ENCODE measurements around the gene SLC34A1.

DNA sequence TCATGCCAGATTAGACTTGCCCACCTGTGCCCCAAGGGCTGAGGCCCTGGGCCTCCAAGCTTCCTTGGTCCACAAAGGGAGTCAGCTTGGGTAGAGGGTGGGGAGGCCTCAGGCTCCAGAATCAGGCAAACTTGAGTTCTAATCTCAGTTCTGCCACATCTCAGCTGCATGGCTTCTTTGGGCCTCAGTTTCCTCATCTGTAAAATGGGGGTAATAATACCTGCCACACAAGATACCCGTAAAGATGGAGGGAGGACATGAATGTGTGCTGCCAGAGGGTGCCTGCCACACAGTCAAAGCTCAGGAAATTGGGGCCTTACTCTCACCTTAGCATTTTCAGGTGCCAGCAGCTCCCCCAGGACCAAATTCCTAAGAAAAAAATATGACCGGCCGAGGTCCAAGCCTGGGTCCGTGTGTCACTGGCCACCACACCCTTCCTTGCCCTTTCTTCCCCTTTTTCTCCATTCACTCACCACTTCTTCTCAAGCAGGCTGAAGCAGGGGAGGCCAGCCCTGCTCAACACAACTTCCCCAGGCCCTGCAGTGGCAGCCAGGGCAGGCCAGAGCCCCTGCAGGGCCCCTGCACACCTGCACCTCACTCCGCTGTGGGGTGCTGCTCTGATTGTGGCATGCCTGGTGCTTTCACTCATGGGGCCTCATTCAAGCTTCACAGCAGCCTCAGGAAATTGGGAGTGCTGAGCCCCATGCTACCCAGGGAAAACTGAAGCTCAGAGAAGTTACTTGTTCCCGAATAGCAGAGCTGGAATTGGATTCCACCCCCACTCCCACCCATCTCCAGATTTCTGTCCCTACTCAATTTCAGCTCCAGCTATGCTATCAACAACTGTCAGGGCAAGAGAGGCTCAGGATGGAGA, 22.6 kb upstream of the SLC34A1 start:
- TF ChIP-seq EP300 (IDR thresholded peaks at IDR 0.05) (no peak), POLR2A (IDR thresholded peaks at IDR 0.05) (no peak)
